Subcutaneous abdominal adipose tissue (tissue), 5 donors: ENCODE results near the gene TNIK.

Experiments
- H3K27ac ChIP-seq: one replicate; pipeline ENCODE4 v1.7.0; 2013; ENCODE audit warnings: low read depth, mild to moderate bottlenecking, inconsistent platforms, low read length, moderate library complexity
- H3K27me3 ChIP-seq, 5 donors: one replicate each; pipeline ENCODE4 v1.7.0; 2013; ENCODE audit warnings: low read length in 5 of 5, inconsistent platforms in 1 of 5; ENCODE audit not compliant: control insufficient read depth in 5 of 5, insufficient read depth in 4 of 5
- H3K36me3 ChIP-seq, 5 donors: one replicate each; pipeline ENCODE4 v1.7.0; 2013; ENCODE audit warnings: low read length in 5 of 5; ENCODE audit not compliant: control insufficient read depth in 5 of 5, insufficient read depth in 5 of 5
- H3K4me1 ChIP-seq, 5 donors: one replicate each; pipeline ENCODE4 v1.7.0; 2013; ENCODE audit warnings: low read length in 5 of 5, mild to moderate bottlenecking in 3 of 5, moderate library complexity in 1 of 5; ENCODE audit not compliant: control insufficient read depth in 5 of 5, insufficient read depth in 5 of 5
- H3K4me3 ChIP-seq, 5 donors: one replicate each; pipeline ENCODE4 v1.7.0; 2013; ENCODE audit warnings: low read length in 5 of 5, low read depth in 1 of 5
- H3K9ac ChIP-seq, 5 donors: one replicate each; pipeline ENCODE4 v1.7.0; 2013; ENCODE audit warnings: low read length in 5 of 5, mild to moderate bottlenecking in 4 of 5, moderate library complexity in 3 of 5
- H3K9me3 ChIP-seq, 5 donors: one replicate each; pipeline ENCODE4 v1.7.0; 2013; ENCODE audit warnings: low read length in 5 of 5; ENCODE audit not compliant: control insufficient read depth in 5 of 5
- donor health status: healthy.
- donor health status: healthy.
- donor health status: healthy.
- donor health status: healthy.
- donor health status: healthy.

Gene TNIK

DNA sequence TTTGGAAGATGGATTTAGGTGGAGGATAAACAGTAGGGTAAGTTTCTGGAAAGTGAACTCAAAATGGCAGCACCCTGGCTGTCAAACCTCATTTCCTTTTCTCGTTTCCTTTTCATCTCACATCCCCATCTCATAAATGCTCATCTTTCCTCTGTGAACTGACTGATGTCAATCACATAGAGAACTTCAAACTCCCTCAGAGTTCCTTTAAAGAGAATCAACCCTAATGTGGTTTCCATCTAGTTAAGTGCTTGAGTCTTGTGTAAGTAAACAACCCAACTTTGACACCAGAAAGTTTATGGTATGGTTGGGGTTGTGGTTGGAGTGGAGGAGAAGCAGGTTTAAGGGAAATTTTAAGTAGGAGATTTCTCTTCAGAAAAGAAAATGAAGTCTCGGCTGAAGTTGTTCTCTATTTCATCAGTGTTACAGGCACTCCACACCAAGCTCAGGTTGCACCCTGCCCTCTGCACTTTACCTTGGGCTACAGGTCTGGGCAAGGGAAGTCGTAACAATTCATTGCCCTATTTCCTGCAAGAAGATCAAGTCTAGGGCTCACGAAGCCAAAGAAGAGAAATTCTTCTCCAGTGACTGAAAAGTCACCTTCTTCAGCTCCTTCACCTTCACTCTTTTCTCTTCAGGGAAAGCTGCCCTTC, 34.4 kb upstream of the TNIK start:
- Histone ChIP-seq H3K4me1 (no peaks in the 10 kb centered on the region), H3K9me3 (no peaks in the 10 kb centered on the region), H3K9ac (no peak overlapping the region), H3K36me3 (no peaks in the 10 kb centered on the region), H3K27ac (no peak overlapping the region), H3K27me3 (no peaks in the 10 kb centered on the region), H3K4me3 (no peak overlapping the region)

DNA sequence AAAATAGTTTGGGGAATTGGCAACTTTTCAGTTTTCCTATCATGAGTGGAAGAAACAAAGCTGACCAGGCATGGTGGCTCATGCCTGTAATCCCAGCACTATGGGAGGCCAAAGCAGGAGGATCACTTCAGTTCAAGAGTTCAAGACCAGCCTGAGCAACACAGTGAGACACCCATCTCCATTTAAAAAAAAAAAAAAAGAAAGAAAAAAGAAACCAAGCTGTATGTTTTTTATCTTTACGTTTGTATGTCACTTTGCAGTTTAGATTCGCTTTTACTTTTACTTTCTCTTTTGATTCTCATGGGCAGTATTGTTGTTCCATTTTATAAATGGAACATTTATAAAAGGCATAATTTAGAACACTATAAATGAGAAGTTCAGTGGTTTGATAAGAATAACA, 31.2 kb upstream of the TNIK start:
- Histone ChIP-seq H3K4me1 (no peaks in the 10 kb centered on the region), H3K36me3 (no peaks in the 10 kb centered on the region), H3K9ac (no peak overlapping the region), H3K4me3 (no peak overlapping the region), H3K9me3 (no peaks in the 10 kb centered on the region), H3K27me3 (no peaks in the 10 kb centered on the region), H3K27ac (no peak overlapping the region)

GRCh38 chr3:171490901-171491300, 30.7 kb upstream of the TNIK start:
- Histone ChIP-seq H3K9me3 (no peaks in the 10 kb centered on the region), H3K27ac (no peak overlapping the region), H3K36me3 (no peaks in the 10 kb centered on the region), H3K27me3 (no peaks in the 10 kb centered on the region), H3K4me1 (no peaks in the 10 kb centered on the region), H3K4me3 (no peak overlapping the region), H3K9ac (no peak overlapping the region)

DNA sequence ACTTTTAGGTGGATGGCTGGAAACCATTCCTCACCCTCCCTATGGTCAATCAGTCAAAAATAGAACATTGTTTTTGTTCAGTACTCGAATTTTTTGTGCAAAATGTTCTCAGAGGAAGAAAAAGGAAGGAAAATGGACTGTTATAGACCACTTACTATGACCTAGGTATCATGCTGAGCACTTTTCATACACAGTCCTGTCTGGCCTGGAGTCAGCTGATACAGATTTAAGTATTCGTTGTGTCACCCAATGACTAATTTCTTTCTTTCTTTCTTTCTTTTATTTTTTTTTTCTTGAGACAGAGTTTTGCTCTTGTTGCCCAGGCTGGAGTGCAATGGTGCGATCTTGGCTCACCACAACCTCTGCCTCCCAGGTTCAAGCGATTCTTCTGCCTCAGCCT, 29.1 kb upstream of the TNIK start:
- Histone ChIP-seq H3K4me3 (no peak overlapping the region), H3K9me3 (no peaks in the 10 kb centered on the region), H3K27ac (no peak overlapping the region), H3K9ac (no peak overlapping the region), H3K4me1 (no peaks in the 10 kb centered on the region), H3K27me3 (no peaks in the 10 kb centered on the region), H3K36me3 (no peaks in the 10 kb centered on the region)

- H3K4me1 ChIP-seq, result no peaks in the 10 kb centered on the region
Observed at GRCh38 chr3:171488479-171488878, 28.3 kb upstream of the TNIK start.

DNA sequence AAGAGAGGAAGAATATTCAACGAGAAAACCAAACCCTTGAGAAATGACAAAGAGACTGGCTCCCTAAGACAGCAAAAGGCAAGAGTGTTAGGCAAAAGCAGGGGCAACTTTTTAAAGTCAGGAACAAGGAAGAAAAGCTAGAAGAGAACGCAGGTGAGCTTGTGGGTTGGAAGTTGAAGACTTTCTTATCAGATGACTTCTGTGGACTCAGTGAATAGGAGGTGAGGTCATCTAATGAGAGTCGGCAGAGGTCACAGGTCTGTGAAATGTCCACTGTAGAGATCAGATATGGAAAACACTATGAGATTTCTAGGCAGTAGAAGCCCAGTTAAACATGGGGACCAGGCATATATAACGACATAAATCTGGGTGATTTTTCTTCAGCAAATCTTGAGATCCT, 27.2 kb upstream of the TNIK start:
- Histone ChIP-seq H3K27me3 (no peaks in the 10 kb centered on the region), H3K27ac (no peak overlapping the region), H3K4me3 (no peak overlapping the region), H3K9ac (no peak overlapping the region), H3K36me3 (no peaks in the 10 kb centered on the region), H3K4me1 (no peaks in the 10 kb centered on the region), H3K9me3 (peaks cover 0 to 4% (median 0%) of the 10 kb centered on the region in 5 donors)

More at GRCh38 chr3:171488479-171488878, 28.3 kb upstream of the TNIK start:
- Histone ChIP-seq H3K4me3 (no peak overlapping the region), H3K9ac (no peak overlapping the region), H3K36me3 (no peaks in the 10 kb centered on the region), H3K27ac (no peak overlapping the region), H3K9me3 (no peaks in the 10 kb centered on the region), H3K27me3 (no peaks in the 10 kb centered on the region)

- H3K27me3 ChIP-seq, result no peaks in the 10 kb centered on the region
- no peak overlapping the region for H3K27ac ChIP-seq
- H3K36me3 ChIP-seq, result no peaks in the 10 kb centered on the region
- H3K9me3 ChIP-seq, result peaks cover 0 to 4% (median 0%) of the 10 kb centered on the region in 5 donors
- H3K4me1 ChIP-seq, result no peaks in the 10 kb centered on the region
- no peak overlapping the region for H3K4me3 ChIP-seq
- H3K9ac ChIP-seq, result no peak overlapping the region
Observed at GRCh38 chr3:171485338-171485737, 25.1 kb upstream of the TNIK start.

GRCh38 chr3:171481011-171481410, 20.8 kb upstream of the TNIK start:
- no peak overlapping the region for H3K9ac ChIP-seq
- H3K27me3 ChIP-seq, result no peaks in the 10 kb centered on the region
- no peaks in the 10 kb centered on the region for H3K36me3 ChIP-seq
- peaks cover 0 to 4% (median 0%) of the 10 kb centered on the region in 5 donors for H3K9me3 ChIP-seq
- no peak overlapping the region for H3K4me3 ChIP-seq
- H3K4me1 ChIP-seq, result no peaks in the 10 kb centered on the region
- H3K27ac ChIP-seq, result no peak overlapping the region

GRCh38 chr3:171480526-171480925, 20.3 kb upstream of the TNIK start:
- Histone ChIP-seq H3K4me1 (no peaks in the 10 kb centered on the region), H3K36me3 (no peaks in the 10 kb centered on the region), H3K4me3 (no peak overlapping the region), H3K9me3 (peaks cover 0 to 4% (median 0%) of the 10 kb centered on the region in 5 donors), H3K27ac (no peak overlapping the region), H3K27me3 (no peaks in the 10 kb centered on the region), H3K9ac (no peak overlapping the region)

DNA sequence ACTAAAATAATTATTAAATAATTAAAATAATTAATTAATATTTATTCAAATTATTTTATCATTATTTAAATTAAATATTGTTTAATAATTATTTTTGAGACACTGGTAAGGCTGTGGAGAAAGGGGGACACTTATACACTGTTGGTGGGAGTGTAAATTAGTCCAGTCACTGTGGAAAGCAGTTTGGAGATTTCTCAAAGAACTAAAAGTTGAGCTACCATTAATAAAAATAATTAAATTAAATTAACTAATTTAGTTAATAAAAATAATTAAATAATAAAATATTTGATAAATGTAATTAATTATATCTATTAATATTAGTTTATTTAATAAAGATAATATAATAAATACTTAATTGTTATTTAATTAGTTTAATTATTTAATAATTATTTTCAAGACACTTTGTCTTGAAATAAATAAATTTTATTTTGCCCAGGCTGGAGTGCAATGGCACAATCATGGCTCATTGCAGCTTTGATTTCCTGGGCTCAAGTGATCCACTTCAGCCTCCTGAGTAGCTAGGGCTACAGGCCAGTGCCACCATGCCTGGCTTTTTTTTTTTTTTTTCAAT, 16.4 kb upstream of the TNIK start:
- H3K9me3 ChIP-seq, result no peaks in the 10 kb centered on the region
- H3K27me3 ChIP-seq, result no peaks in the 10 kb centered on the region
- H3K36me3 ChIP-seq, result no peaks in the 10 kb centered on the region
- H3K4me3 ChIP-seq, result no peak overlapping the region
- no peak overlapping the region for H3K9ac ChIP-seq
- H3K27ac ChIP-seq, result no peak overlapping the region
- H3K4me1 ChIP-seq, result no peaks in the 10 kb centered on the region
